ENCODE measurements around the gene TM6SF1.
"Not testable (repeated sequence)": the region's sequence is repeated elsewhere in the genome, so short reads cannot be mapped to it uniquely, and the experiment has no call there.

TM6SF1 gene

DNA sequence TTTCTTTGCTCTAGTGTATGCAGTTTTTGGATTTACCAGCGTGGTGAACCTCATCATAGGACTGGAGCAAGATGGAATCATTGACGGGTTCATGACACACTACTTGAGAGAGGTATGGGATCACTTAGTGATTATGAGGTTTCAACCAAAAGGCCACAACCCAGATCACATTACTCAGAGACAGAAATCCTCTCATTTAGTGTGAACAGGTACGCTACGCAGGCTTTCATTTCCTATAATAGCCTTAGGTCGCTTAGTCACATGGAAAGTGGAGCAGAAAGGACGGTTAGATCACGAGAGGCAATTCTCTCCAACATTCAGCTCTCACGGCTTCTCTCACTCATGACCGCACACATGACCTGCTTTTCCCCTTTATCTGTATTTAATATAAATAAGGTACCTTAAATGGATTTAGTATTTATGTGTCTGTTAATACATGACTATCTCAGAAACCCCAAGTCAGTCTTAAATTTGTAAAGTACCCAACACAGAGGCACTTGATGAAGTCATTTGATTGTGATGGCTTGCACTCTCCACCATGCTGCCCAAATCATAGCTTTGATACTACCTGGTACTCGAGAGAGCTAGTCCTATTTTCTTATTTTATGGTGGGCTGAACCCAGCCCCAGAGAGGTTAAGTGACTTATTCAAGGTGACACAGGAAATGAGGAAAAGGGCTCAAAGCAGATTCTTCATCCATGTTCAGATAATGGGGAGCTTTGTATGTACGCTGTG is 8.6 kb downstream of the TM6SF1 start:
- no peak for DNase-seq (ENCODE audit: low read depth)

DNA sequence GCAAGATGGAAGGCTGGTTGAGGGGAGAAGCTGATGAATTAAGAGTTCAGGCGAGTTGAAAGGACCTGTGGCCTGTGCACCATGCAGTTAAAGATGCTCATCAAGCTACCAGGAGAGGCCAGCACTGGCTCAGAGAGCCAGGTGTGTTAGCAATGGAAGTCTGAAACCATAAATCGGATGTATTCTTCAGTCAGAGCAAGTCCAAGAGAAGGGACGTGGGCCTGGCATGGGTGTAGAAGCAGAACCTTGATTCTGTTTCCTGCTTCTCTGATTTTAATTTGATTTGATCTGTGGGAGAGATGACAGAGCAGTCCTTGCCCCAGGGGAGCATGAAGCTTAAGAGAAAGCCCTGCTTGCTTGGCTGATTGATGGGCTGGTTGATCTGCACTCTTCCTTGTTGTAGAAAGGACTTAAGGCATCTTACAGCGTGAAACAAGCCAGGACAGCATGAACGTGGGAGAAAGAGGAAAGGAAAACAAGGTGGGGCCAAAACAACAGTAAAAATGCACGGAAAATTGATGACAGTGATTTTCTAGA is 10.9 kb downstream of the TM6SF1 start:
- DNase-seq (ENCODE audit: low read depth): no peak

- DNase-seq (ENCODE audit: low read depth): no peak
Measured at GRCh38 chr15:83118968-83119367, 11.5 kb downstream of the TM6SF1 start.

- no peak for DNase-seq (ENCODE audit: low read depth)
Measured at GRCh38 chr15:83119968-83120581, 12.6 kb downstream of the TM6SF1 start.

- DNase-seq (ENCODE audit: low read depth): no peak
Measured at GRCh38 chr15:83123529-83123928, 16.1 kb downstream of the TM6SF1 start.

DNA sequence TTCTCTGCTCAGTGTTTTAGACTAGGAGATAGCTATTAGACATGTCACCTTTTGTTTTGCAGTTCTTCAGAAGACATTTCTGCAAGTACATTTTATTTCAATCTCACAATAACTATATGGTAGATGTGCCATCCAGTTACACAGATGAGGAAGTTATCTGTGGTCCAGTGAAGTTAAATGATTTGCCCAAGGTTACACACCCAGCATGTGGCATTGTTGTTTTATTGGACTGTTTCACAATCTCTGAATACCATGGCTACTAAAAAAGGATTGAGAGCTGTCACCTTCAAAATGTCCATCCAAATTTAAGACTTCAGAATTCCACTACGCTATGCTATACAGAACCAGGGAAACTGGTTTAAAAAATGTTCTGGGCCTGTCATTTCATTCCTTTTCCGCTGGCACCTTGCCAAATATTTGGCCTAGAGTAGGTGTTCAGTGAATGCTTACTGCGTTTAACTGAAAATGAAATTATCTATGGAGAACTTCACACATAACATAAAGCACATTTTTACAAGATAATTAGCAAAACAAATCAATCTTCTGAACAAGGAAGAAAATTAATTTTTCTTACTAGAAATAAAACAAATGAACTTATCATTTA is 20.2 kb downstream of the TM6SF1 start:
- DNase-seq (ENCODE audit: low read depth): no peak

DNA sequence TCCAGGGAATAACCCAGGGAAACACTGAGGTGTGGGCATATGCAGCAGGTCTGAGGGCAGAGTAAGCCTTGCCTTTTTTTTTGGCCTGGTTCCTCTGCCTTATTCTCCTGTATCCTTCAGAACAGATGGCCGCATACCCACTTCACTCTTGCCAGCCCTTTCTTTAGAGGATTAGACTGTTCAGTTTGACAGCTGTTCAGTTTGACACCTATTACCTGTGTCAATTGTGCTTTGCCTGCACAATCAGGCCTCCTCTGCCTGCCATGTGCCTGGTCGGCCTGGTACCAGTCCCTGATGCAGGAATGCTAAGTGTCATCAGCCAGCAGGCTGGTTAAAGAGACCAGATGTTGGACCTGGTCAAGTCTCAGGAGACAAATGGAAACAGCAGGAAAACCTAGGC is 22.3 kb downstream of the TM6SF1 start:
- no peak for DNase-seq (ENCODE audit: low read depth)

- no peak for DNase-seq (ENCODE audit: low read depth)
Measured at GRCh38 chr15:83132861-83133523, 25.5 kb downstream of the TM6SF1 start.

DNA sequence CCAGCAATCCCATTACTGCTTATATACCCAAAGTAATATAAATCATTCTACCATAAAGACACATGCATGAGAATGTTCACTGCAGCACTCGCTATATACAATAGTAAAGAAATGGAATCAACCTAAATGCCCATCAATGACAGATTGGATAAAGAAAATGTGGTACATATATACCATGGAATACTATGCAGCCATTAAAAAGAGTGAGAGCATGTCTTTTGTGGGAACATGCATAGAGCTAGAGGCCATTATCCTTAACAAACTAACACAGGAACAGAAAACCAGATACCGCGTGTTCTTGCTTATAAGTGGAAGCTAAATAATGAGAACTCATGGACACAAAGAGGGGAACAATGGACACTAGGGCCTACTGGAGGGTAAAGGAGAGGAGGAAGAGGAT is 34.7 kb downstream of the TM6SF1 start:
- not testable (repeated sequence) for DNase-seq (ENCODE audit: low read depth)

DNA sequence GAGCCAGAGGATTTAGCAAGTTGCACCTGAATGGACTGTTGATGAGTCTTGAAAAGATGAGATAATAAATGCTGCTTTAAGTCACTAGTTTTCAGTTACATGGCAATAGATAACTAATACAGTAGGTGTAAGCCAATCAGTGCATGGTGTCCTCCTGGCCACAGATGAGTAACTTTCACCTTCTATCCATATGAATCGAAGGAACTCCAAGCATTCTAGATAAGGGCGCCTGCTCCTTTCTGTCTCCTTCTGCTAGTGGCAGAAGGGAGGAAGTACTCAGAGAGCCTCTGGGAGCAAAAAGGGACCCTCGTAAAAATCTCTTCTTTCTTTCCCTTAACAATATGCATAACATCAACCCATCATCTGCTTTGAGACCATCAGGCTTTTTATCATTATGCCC is 37.3 kb downstream of the TM6SF1 start:
- DNase-seq (ENCODE audit: low read depth): no peak

GRCh38 chr15:83153288-83153687 is 45.8 kb downstream of the TM6SF1 start:
- DNase-seq (ENCODE audit: low read depth): no peak

GRCh38 chr15:83155942-83156341 is 48.5 kb downstream of the TM6SF1 start:
- DNase-seq (ENCODE audit: low read depth): no peak

DNA sequence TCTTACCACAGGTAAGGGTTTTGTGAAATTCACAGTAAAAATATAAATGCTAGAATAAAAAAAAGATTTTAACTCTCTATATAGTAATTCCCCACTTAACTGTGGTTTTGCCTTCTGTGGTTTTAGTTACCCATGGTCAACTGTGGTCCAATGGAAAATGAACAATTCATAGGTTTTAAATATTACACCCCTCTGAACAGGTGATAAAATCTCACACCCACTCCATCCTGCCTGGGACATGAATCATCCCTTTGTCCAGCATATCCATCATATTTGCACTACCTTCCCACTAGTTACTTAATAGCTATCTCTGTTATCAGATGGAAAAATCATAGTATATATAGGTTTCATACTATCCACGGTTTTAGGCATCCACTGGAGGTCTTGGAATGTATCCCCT is 50.9 kb downstream of the TM6SF1 start:
- no peak for DNase-seq (ENCODE audit: low read depth)

- DNase-seq (ENCODE audit: low read depth): no peak
Measured at GRCh38 chr15:83160741-83161140, 53.3 kb downstream of the TM6SF1 start.

DNA sequence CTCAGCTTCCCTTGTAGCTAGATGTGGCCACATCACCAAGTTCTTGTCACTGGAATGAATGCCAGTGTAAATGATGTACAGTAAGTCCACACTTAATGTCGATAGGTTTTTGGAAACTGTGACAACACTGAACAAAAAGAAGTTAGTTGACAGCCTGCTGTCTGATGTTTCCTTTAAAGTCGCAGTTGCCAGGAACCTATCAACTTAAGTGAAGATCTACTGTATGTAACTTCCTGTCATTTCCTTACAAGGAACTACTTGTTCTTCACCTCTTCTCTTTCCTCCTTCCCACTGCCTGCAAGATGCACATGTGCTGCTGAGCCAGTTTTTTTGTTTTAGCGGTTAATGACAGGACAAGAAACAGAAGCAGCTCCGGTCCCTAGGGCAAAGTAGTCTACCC is 55.6 kb downstream of the TM6SF1 start:
- DNase-seq (ENCODE audit: low read depth): no peak

- DNase-seq (ENCODE audit: low read depth): no peak
Measured at GRCh38 chr15:83164111-83164770, 56.8 kb downstream of the TM6SF1 start.

- no peak for DNase-seq (ENCODE audit: low read depth)
Measured at GRCh38 chr15:83164771-83165404, 57.4 kb downstream of the TM6SF1 start.

DNA sequence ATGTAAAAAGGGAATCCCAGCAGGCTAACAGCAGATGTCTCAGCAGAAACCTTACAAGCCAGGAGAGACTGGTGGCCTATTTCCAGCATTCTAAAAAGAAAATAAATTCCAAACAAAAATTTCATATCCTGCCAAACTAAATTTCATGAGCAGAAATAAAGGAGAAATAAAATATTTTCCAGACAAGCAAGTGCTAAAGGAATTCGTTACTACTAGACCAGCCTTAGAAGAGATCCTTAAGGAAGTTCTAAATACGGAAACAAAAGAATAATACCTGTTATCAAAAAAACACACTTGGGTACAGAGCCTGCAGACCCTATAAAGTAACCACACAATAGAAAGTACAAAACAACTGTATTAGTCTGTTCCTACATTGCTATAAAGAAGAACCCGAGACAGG is 58.8 kb downstream of the TM6SF1 start:
- no peak for DNase-seq (ENCODE audit: low read depth)

- no peak for DNase-seq (ENCODE audit: low read depth)
Measured at GRCh38 chr15:83166830-83167229, 59.4 kb downstream of the TM6SF1 start.

DNA sequence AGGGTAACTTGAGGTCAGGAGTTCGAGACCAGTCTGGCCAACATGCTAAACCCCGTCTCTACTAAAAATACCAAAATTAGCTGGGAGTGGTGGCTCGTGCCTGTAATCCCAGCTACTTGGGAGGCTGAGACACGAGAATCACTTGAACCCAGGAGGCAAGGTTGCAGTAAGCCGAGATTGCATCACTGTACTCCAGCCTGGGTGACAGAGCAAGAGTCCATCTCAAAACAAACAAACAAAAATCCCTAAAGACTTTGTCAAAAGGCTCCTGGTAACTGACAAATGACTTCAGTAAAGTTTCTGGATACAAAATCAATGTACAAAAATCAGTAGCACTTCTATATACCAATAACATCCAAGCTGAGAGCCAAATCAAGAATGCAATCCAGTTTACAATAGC is 62.1 kb downstream of the TM6SF1 start:
- DNase-seq (ENCODE audit: low read depth): not testable (repeated sequence)

DNA sequence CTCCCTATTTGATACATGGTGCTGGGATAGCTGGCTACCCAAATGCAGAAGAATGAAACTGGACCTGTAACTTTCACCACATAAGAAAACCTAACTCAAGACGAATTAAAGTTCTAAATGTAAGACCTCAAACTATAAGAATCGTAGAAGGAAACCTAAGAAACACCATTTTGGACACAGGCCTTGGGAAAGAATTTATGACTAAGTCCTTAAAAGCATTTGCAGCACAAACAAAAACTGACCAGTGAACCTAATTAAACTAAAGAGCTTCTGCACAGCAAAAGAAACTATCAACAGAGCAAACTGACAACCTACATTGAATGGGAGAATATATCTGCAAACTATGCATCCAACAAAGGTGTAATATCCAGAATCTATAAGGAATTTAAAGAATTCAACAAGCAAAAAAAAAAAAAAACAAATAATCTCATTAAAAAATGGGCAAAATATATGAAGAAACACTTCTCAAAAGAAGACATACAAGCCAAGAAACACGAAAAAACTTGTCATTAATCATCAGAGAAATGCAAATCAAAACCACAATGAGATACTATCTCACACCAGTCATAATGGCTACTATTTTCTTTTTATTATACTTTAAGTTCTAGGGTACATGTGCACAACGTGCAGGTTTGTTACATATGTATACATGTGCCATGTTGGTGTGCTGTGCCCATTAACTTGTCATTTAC is 63.2 kb downstream of the TM6SF1 start:
- DNase-seq (ENCODE audit: low read depth): no peak

All from CMK (cell line).